Activated naive CD4-positive, alpha-beta T cell treated with anti-CD3 and anti-CD28 coated beads, Interleukin-2, amount 50 U/mL, for 24 hours (primary cell): Measurements from ENCODE around the gene NUDT1.

Experiments
- H3K27ac Mint-ChIP-seq: one replicate; pipeline ENCODE4 v1.8.0; 2021; ENCODE audit warnings: mild to moderate bottlenecking, mixed read lengths
- H3K27me3 Mint-ChIP-seq: one replicate; pipeline ENCODE4 v1.8.0; 2021; ENCODE audit warnings: mixed read lengths
- H3K36me3 Mint-ChIP-seq: one replicate; pipeline ENCODE4 v1.8.0; 2021; ENCODE audit warnings: mixed read lengths
- H3K4me1 Mint-ChIP-seq: one replicate; pipeline ENCODE4 v1.8.0; 2021; ENCODE audit warnings: mixed read lengths
- H3K4me3 Mint-ChIP-seq: one replicate; pipeline ENCODE4 v1.8.0; 2021; ENCODE audit warnings: mild to moderate bottlenecking, mixed read lengths
- H3K9me3 Mint-ChIP-seq: one replicate; pipeline ENCODE4 v1.8.0; 2021; ENCODE audit warnings: mixed read lengths

Gene NUDT1

DNA sequence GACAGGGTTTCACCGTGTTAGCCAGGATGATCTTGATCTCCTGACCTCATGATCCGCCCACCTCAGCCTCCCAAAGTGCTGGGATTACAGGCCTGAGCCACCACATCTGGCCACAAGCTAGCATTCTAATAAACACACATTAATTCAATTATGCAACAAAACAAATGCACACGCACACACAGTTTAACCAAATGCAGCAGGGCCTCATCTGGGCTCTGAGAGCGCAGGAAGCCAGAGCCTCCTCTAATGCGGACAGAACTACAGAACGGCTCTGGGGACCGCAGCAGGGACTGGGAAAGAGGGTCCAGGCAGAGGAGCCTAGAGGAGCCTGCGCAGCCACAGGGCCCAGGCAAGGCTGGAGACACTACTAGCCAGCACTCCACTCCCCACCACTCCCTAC lies 13.1 kb upstream of the NUDT1 start:
- Mint-ChIP-seq H3K4me3 (no peak overlapping the region), H3K36me3 (peaks cover 4% of the 10 kb centered on the region), H3K4me1 (peaks cover 33% of the 10 kb centered on the region), H3K9me3 (no peaks in the 10 kb centered on the region), H3K27ac (no peak overlapping the region), H3K27me3 (no peaks in the 10 kb centered on the region)

DNA sequence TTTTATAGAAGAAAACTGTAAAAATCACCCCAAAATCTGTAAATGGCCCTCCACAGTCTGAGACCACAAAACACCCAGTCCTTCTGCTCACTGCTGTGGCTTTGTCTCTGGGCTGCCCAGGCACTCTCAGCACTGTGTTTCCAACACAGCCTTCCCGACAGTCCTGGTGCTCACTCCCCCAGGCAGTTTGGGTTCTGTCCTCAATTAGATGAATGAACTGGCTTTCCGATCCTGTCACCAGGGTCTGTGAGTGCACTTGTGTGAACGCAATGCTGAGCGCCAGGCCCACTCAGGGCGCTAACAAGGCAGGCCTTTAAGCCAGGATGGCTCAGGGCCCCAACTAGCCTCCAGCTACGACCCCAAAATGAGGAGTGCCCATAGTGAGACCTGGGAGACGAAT lies 12.6 kb upstream of the NUDT1 start:
- Mint-ChIP-seq H3K4me1 (peaks cover 34% of the 10 kb centered on the region), H3K36me3 (peaks cover 2% of the 10 kb centered on the region), H3K9me3 (no peaks in the 10 kb centered on the region), H3K4me3 (peak overlapping the region; percentile 36), H3K27me3 (no peaks in the 10 kb centered on the region), H3K27ac (no peak overlapping the region)

DNA sequence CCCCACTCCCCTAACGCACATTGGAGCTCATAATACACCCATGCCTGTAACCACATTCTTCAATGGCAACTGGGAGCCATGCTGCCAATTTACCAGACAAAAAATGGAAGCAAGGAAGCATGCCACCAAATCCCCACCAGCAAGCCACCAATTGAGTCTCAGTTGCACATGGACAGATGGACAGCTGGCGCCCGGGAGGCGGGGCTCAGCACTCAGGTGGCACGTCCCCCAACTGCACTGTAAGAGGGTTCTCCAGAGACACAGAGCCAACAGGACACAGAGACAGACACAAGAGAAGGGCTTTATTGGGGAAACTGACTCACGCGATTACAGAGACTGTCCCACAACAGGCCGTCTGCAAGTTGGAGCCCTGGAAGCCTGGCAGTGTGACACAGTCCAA lies 11.8 kb upstream of the NUDT1 start:
- Mint-ChIP-seq H3K4me1 (peaks cover 34% of the 10 kb centered on the region), H3K27ac (no peak overlapping the region), H3K27me3 (no peaks in the 10 kb centered on the region), H3K4me3 (peak overlapping the region; percentile 36), H3K9me3 (no peaks in the 10 kb centered on the region), H3K36me3 (peaks cover 2% of the 10 kb centered on the region)

DNA sequence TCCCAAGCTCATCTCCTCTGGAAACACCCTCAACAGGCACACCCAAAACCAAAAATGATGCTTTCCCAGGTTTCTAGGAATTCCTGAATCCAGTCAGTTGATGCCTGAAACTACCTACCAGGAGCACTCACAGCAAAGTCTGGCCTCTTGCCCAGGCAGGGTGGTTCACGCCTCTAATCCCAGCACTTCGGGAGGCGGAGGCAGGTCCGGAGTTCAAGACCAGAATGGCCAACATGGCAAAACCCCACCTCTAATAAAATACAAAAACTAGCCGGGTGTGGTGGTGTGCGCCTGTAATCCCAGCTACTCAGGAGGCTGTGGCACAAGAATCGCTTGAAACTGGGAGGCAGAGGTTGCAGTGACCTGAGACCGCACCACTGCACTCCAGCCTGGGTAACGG lies 11.1 kb upstream of the NUDT1 start:
- Mint-ChIP-seq H3K27me3 (no peaks in the 10 kb centered on the region), H3K4me3 (peak overlapping the region; percentile 26), H3K4me1 (peaks cover 34% of the 10 kb centered on the region)

DNA sequence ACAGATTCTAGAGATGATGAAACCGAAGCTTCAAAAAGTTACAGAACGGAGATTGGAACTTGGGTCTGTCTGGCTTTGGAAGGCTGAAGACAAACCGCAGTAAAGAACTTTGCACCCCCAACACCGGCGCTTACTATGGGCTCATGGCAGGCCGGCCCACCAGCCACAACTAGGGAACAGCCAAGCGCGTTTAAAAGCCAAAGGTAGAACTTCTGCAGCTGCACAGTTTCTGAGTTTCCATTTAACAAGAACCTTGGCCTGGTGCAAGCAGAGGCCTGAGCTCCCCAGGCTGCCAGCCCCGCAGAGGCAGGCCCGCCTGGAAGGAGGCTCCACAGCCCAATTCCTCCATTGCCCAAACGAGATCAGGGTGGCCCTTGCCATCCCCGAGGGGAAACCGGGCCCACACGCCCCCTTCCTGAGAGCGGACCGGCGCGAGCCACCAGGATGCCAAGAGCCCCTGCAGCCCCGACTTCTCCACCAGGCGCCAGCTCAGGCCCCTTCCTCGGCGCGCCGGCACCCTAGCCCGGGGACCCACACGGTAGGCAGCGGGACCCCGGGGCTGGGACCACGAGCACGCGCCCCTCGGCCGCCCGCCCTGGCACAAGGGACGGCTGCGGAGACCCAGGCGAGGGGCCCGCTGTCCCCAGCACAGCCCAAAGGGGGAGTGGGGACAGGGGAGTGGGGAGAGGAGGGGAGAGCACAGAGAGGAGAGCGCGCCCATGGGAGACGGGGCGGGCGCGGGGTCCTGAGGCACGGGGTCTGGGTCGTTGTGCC lies 9.8 kb upstream of the NUDT1 start:
- Mint-ChIP-seq H3K36me3 (peaks cover 2% of the 10 kb centered on the region), H3K27me3 (no peaks in the 10 kb centered on the region), H3K4me1 (peaks cover 34% of the 10 kb centered on the region)

More for the DNA sequence above, 11.1 kb upstream of the NUDT1 start:
- Mint-ChIP-seq H3K36me3 (peaks cover 2% of the 10 kb centered on the region), H3K9me3 (no peaks in the 10 kb centered on the region), H3K27ac (no peak overlapping the region)

DNA sequence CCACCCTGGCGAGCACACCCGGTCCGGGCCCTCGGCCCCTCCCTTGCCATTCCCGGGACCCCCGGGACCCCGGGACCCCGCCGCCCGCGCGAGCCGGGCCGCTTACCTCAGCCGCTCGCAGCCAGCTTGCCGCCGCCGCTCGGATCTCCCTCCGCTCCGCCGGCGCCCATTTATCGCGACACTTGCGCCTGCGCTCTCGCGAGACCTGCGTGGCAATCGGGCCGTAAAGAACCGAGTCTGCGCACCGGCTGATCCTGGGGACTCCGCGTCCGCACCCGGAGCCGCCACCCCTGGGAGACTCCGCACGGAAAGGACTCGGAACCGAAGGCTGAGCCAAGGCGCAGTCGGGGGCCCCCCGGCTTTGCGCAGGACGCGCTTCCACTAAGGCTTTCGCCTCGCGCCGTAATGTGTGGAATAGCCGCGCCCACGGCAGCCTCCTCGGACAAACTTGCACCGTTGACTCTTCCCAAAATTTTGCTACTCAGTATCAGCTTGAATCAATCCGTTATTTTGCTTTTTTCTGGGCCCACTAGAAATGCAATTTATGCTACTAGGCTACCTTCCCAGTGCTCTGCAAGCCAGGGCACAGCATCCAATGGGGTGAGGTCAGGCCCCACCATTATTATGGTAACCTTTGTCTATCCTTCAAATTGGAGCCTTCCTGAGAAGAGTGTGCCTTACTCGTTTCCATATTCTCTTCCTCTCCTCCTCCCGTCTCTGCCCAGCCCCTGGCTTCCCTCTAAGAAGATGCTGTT lies 9.1 kb upstream of the NUDT1 start, which contains the start of gene MAD1L1:
MAD1L1 (minus strand) TSS at position 180 of the 755 bp plus-strand sequence. CDS start 2,812 bp downstream, outside the sequence.
- Mint-ChIP-seq H3K27ac (peak within 1 kb of the TSS; percentile 72), H3K9me3 (no peaks in the 10 kb centered on the region), H3K27me3 (no peaks in the 10 kb centered on the region), H3K4me3 (peak within 1 kb of the TSS; percentile 95), H3K36me3 (peaks cover 4% of the 10 kb centered on the region), H3K4me1 (peaks cover 34% of the 10 kb centered on the region)

More for the DNA sequence above, 9.8 kb upstream of the NUDT1 start:
- peak overlapping the region; percentile 72 for H3K27ac Mint-ChIP-seq
- H3K4me3 Mint-ChIP-seq, result peak overlapping the region; percentile 92
- H3K9me3 Mint-ChIP-seq, result no peaks in the 10 kb centered on the region

DNA sequence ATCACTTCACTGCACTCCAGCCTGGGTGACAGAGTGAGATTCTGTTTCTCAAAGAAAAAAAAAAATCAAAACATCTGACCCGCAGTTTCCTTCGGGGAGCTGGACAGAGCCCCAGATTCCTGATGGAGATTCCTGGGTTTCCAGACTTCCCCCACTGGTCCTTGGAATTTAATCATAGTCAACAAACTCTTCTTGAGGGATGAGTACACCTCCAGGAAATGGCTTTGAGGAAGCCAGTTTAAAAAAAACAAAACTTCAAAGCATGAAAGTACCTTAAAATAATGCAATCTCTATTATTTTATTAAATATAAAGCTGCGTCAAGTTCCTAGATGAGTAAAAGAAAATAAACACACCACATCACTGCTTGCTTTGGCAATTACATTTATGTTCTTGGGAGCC lies 8.1 kb upstream of the NUDT1 start:
- Mint-ChIP-seq H3K27me3 (no peaks in the 10 kb centered on the region), H3K4me3 (peak overlapping the region; percentile 72), H3K9me3 (no peaks in the 10 kb centered on the region), H3K27ac (no peak overlapping the region), H3K36me3 (peaks cover 4% of the 10 kb centered on the region), H3K4me1 (peaks cover 34% of the 10 kb centered on the region)

DNA sequence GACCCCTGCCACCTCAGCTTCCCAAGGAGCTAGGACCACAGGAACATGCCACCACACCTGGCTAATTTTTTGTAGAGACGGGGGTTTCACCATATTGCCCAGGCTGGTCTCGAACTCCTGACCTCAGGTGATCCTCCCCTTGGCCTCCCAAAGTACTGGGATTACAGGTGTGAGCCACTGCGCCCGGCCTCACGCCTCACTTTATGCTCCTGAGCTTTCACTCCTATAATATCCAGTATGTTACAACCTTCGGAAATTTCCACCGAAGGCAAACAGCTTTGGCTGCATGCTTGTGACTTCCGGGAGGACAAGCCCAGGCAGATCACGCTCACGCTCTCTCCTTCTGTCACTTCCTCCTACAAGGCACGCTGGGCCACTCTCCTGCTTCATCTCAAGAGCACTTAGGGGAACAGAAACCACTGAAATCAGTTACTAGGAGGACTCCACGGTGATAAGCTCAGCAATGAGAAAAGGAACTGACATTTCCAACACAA lies 4.9 kb upstream of the NUDT1 start:
- H3K27ac Mint-ChIP-seq, result peak overlapping the region; percentile 65
- H3K9me3 Mint-ChIP-seq, result no peaks in the 10 kb centered on the region
- H3K4me1 Mint-ChIP-seq, result peaks cover 18% of the 10 kb centered on the region
- no peaks in the 10 kb centered on the region for H3K27me3 Mint-ChIP-seq
- peaks cover 3% of the 10 kb centered on the region for H3K36me3 Mint-ChIP-seq
- H3K4me3 Mint-ChIP-seq, result no peak overlapping the region

DNA sequence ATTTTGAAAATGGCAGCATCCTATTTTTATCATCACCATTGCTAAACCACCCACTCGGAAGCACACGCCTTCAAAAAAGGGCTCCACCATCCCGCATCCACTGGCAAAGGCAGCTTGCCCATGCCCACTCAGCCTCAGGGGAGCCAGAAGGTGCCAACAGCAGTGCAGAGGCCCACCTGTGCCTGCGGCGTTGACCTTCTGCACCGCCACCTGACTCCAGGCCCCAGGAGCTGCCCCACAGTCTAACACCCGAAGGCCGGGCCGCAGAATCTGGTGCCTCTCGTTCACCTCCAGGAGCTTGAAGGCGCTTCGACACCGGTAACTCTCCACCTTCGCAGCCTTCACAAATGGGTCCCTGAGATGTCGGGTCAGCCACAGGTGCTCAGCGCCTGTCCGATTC lies 2.8 kb upstream of the NUDT1 start:
- peaks cover 13% of the 10 kb centered on the region for H3K4me1 Mint-ChIP-seq
- H3K4me3 Mint-ChIP-seq, result no peak overlapping the region
- H3K36me3 Mint-ChIP-seq, result peaks cover 3% of the 10 kb centered on the region
- H3K27ac Mint-ChIP-seq, result no peak overlapping the region
- no peaks in the 10 kb centered on the region for H3K27me3 Mint-ChIP-seq
- H3K9me3 Mint-ChIP-seq, result no peaks in the 10 kb centered on the region

DNA sequence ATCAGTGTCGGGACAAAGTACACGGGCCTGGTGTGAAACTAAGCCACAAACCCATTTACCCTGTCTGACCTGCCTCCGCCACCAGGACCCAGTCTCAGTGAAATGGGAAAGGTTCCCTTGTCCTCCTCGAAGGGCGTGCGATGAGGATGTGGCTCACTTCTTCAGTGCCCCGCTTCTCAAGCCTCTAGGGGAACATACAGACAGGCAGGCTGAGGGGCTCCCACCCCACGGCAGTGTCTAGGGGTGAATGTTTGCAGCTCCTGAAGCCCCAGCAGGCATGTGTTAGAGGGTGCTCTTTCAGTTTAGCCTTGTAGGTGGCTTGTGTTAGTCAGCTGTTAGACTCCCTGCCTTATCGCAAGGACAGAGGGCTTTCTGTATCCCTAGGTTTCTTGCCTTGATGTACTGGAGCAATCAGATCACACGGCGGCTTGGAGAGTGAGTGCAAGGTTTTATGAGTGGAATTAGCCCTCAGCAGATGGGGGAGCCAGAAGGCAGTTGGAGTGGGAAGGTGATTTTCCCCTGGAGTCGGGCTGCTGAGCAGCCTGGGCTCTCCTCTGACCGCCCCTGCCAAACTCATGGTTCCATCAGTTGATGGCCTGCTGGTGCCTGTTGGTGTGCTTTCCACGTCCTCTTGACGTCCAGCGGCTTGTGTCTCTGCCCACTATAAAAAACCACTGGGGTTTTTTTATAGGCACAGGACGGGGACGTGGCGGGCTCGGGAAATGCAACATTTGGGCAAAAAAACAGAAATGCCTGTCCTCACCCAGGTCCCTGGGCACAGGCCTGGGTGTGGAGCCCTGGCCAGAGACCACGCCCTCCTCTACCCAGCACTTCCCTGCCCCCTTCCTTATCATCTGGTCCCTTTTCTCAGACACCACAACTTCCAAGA lies 759 bp downstream of the NUDT1 start:
- Mint-ChIP-seq H3K9me3 (no peaks in the 10 kb centered on the region), H3K27ac (peak overlapping the region; percentile 88), H3K36me3 (no peaks in the 10 kb centered on the region), H3K4me3 (peak overlapping the region; percentile 93), H3K27me3 (no peaks in the 10 kb centered on the region), H3K4me1 (peaks cover 20% of the 10 kb centered on the region)

DNA sequence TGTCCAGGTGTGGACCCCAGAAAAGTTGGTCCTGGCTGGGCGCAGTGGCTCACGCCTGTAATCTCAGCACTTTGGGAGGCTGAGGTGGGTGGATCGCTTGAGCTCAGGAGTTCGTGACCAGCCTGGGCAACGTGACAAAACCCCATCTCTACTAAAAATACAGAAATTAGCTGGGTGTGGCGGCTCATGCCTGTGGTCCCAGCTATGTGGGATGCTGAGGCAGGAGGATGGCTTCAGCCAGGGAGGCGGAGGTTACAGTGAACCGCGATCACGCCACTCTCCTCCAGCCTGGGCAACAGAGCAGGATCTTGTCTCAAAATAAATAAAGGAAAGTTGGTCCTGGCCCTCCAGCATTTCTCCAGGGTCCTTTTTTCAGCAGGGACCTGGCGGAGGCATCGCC lies 1.4 kb downstream of the NUDT1 start:
- Mint-ChIP-seq H3K36me3 (no peaks in the 10 kb centered on the region), H3K9me3 (no peaks in the 10 kb centered on the region), H3K27me3 (no peaks in the 10 kb centered on the region), H3K4me1 (peaks cover 26% of the 10 kb centered on the region), H3K4me3 (peak overlapping the region; percentile 51), H3K27ac (no peak overlapping the region)

DNA sequence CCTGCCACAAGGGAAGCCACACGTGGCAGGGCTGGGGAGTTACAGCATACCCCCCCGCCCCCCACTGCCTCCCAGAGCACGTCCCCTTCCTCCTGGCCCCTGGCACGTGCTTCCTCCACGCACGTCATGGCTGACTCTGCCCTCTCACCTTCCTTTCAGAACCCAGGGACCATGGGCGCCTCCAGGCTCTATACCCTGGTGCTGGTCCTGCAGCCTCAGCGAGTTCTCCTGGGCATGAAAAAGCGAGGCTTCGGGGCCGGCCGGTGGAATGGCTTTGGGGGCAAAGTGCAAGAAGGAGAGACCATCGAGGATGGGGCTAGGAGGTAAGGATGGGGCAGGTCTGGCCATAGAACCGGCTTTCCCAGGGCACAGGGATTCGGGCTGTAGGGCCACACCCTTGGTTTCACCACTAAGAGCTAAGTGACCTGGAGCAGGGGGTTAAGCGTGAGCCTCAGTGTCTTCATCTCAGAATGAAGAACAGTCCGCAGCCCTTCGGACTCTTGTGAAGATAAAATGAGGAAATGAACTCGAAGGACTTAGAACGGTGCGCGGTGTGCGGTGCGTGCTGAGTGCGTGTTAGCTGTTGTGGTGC lies 2.5 kb downstream of the NUDT1 start:
- Mint-ChIP-seq H3K4me3 (peak overlapping the region; percentile 26), H3K36me3 (peaks cover 1% of the 10 kb centered on the region), H3K4me1 (peaks cover 37% of the 10 kb centered on the region), H3K27me3 (no peaks in the 10 kb centered on the region), H3K27ac (no peak overlapping the region), H3K9me3 (no peaks in the 10 kb centered on the region)

DNA sequence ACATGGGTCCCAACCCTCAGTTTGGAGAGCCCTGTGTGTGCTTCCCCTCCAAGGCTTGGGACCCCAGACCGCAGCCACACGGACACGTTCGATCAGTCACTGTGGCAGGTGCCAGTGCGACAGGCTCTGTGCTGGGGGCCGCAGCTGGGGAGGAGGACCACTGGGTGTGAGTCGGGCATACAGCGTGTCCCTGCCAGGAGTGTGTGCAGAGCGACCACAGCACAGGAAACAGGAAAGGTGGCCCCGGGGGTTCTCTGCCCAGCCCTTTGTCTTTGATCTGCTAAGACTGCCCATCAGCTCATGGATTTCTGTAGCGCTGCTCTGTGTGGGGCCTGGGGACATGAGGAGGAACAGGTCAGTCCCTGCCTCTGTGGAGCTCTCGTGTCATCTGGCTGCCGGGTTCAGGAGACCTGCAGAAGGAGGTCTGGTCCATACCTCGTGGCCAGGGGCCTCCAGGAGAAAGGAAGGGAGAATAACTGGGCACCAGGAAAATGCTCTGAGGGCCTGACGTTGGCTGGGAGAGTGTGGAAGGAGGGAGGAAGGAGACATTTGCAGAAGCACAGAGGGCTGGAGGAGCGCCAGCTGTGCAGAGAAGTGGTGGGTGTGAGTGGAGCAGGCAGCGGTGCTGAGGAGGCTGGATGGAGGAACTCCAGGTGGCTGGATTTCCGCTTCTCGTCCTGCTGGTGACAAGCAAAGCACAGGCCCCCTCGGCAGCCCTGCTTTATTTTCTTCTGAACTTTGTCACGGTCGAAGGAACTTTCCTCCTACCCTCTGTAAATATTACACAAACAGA lies 4.1 kb downstream of the NUDT1 start:
- Mint-ChIP-seq H3K9me3 (no peaks in the 10 kb centered on the region), H3K4me1 (peaks cover 32% of the 10 kb centered on the region), H3K27ac (no peak overlapping the region), H3K27me3 (no peaks in the 10 kb centered on the region), H3K36me3 (peaks cover 4% of the 10 kb centered on the region), H3K4me3 (no peak overlapping the region)
